Glomerular visceral epithelial cell (primary cell): ENCODE results near the gene GALK1.
"Not testable (repeated sequence)": the region's sequence is repeated elsewhere in the genome, so short reads cannot be mapped to it uniquely, and the experiment has no call there.

Source experiments
- DNase-seq: peaks from one replicate; pipeline ENCODE4 v3.0.0-alpha.2; 2016; ENCODE audit errors: extremely low spot score

GALK1 gene

DNA sequence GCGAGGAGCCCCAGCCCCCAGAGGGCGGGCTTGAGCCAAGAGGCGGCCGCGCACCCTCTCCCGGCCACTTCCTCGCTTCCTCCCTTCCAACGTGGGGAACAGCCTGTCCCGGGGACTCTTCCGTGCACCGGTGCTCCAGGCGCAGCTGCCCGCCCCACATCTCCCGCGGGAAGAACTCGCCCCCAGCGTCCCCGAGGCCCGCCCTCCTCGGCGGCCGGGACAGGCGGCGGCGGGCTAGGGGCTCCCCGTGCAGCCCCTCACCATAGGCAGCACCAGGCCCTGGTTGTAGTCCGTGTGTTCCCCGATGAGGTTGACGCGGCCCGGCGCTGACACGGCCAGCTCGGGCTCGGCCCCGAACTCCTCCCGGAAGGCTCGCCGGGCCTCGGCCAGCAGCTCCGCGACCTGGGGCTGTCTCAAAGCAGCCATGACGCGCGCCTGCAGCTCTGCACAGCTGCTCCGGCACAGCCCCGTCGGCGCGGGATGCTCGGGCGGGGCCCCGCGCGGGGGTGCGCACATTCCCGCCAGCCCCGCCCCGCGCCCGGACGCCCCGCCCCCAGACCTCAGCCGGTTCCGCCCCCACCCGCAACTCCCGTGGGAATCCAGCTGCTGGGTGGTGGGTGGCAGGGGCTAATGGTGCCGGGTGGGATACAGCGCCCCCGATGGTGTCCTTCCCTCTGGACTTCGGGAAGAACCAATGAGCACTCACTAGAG is at the start of gene GALK1:
TSS of gene GALK1 (minus strand) at position 482 of the 711 bp plus-strand sequence. CDS start at position 426, 56 bp downstream.
- peak; percentile 65 for DNase-seq

DNA sequence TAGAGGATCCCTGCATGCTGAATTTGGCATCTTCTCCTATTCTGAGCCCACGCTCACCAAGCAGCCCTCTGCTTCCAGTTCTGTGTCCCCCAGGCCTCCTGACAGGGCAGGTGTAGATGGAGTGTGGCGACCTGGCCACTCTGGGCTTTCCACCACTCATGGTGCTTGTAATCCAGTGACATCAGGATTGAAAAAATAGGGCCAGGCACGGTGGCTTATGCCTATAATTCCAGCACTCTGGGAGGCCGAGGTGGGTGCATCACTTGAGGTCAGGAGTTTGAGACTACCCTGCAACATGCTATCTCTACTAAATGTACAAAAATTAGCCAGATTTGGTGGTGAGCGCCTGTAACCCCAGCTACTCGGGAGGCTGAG is 49.0 kb upstream of the GALK1 start:
- DNase-seq = no peak

DNA sequence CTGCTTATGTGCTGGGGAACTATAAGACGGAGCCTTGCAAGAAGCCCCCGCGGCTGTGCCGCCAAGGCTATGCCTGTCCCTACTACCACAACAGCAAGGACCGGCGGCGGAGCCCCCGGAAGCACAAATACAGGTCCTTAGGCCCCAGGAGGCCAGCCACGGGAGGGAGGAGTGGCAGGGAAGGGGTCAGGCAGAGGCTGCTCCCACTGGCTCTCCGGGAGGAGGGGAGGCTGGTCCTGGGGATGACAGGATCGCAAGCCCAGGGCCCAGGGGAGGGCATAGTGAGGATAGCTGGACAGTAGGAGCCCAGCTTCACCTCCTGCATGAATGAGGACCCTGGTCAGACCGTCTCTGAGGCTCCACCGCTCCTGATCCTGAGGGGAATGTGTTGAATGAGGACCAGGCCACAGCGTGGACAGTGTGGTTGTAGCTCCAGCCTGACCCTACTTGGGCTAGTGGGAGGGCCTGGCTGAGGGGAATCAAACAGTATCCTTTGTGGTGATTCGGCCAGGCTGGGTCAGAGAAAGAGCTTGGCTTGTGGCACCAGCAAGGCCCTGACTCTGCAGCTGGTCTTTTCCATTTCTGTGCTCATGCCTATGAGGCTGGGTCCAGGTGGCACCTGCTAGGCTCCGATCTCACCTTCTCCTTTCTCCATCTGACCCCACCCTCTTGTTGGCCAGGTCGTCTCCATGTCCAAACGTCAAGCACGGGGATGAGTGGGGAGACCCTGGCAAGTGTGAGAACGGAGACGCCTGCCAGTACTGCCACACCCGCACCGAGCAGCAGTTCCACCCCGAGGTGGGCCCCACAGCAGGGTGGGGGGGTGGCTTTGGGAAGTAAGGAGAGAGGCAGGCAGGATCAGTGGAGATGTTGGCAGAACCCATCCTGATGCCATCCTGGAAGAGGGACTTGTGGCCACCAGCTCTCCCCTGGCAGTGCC is 48.4 kb upstream of the GALK1 start:
- DNase-seq = no peak

DNA sequence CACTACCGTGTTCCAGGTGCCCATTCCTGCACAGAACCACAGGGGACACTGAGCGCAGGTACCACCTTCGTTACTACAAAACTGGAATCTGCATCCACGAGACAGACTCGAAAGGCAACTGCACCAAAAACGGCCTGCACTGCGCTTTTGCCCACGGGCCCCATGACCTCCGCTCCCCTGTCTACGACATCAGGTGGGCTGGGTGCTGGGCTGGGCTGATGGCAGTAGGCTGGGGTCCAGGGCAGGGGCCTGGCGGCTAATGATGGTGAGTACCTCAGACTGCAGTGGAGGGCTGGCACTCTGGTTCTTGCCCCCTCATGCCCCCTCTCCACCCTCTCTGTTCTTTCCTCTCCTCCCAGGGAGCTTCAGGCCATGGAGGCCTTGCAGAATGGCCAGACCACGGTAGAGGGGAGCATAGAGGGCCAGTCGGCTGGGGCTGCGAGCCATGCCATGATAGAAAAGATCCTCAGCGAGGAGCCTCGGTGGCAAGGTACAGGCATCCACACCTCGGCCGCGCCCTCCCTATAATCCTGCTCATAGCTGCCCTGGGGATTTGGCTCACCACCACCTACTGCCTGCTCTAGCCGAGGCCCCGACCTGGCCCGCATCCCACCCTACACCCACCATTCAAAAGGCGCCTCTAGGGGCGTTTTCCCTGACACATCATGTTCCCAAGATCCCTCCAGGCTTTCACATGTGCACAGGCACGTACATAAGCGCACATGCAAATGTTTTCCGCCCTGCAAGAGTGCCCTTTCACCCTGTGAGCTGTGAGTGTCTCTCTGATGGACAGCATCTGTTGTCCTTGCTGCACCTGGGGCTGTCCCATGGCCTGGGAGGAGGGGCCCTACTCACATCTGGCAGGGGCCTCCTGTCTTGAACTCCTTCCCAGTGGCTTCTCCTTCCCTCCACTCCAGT is 47.4 kb upstream of the GALK1 start:
- no peak for DNase-seq

DNA sequence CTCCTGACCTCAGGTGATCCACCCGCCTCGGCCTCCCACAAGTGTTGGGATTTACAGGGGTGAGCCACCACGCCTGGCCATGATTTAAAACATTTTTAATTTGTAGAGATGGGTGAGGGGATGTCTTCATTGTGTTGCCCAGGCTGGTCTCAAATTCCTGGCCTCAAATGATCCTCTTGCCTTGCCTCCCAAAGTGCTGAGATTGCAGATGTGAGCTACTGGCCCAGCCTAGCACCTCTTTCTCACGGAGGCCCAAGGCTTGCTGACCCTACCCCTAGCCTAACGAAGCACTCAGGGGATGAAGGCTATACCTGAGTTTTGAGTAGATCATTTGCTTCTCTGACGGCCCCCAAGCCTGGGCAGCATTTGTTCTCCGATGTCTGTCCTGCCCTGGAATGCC is 46.2 kb upstream of the GALK1 start:
- DNase-seq = no peak

DNA sequence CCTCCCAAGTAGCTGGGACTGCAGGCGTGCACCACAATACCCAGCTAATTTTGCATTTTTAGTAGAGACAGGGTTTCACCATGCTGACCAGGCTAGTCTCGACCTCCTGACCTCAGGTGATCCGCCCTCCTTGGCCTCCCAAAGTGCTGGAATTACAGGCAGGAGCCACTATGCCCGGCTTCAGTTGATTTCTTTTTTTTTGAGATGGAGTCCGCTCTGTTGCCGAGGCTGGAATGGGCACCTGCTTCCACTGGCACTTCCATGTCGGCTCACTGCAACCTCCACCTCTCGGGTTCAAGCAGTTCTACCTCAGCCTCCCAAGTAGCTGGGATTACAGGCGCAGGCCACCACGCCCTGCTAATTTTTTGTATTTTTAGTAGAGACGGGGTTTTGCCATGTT is 45.8 kb upstream of the GALK1 start:
- DNase-seq = not testable (repeated sequence)

DNA sequence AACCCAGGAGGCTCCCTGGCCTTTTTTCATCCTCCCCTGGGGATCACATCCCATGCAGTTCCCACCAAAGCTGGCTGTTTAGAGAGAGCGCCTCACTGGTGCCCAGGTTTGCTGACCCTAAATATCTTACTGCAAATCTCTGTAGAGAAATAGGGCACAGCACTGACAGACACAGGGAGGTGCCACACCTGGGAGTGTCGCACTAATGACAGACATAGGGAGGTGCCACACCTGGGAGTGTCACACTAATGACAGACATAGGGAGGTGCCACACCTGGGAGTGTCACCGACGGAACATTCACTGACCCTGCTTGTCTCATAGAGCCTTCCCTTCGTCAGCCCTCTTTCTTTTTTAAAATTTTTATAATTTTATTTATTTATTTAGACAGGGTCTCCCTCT is 45.2 kb upstream of the GALK1 start:
- no peak for DNase-seq

DNA sequence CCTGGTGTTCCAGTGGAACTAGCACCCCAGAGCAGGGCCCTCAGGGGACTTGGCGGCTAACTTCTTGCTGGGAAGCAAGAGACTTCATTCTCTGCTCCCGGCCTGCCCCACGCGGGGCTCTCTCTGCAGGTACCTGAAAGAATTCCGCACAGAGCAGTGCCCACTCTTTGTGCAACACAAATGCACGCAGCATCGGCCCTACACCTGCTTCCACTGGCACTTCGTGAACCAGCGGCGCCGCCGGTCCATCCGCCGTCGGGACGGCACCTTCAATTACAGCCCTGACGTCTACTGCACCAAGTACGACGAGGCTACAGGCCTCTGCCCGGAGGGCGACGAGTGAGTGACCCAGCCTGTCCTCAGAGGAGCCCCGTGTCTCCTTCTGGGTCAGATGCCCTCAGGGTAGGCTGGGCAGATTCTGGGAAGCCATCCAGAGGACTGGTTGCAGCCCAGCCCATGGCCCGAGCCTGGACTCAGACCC is 44.7 kb upstream of the GALK1 start:
- no peak for DNase-seq

DNA sequence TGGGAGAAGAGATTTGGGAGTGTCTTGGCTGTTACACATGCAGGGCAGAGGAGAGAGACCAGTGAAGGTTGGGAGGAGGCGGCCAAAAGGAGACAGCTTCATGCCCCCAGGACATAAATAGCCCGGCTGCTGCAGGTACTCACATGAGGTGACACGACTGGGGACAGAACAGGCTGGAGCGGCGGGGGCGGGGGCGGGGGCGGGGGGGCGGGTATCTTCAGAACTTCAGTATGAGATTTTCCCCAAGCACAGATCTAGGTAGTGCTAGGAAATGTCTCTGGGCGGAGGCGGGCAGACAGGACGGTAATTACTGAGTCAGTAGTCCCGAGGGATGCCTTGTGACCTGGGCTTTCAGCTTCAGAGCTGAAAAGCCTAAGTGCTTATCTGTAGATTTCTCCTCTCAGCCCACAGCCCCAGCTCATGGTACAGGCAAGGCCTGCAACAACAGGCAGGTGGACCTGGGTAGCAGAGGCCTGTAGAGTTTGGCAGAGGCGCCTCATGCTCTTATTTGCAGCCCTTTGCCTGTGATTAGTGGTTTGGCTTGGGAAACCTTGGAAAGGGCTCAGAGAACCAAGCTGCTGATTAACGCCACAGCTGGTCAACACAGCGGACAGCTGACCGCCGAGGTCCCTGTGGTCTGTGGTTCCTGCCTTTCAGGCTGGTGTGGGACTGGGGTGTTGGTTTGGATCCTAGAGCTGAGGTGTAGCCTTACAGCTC is 44.1 kb upstream of the GALK1 start:
- DNase-seq = peak; percentile 32

DNA sequence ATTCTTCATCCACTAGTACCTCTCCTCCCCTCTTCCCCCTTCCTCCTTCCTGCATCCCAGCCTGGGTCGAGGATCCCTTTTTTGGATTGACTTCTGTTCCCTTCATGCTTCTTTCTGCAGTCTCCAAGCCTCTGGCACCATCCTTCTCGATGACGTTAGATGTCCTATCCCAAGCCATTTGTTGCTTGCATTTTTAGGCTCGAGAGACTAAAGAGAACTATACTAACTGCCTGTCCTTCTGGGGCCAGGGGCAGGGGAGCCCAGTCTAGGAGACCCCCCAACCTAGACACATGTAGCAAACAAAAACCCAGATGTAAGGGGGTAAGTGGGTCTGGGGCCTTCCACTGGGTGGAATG is 43.5 kb upstream of the GALK1 start:
- no peak for DNase-seq

DNA sequence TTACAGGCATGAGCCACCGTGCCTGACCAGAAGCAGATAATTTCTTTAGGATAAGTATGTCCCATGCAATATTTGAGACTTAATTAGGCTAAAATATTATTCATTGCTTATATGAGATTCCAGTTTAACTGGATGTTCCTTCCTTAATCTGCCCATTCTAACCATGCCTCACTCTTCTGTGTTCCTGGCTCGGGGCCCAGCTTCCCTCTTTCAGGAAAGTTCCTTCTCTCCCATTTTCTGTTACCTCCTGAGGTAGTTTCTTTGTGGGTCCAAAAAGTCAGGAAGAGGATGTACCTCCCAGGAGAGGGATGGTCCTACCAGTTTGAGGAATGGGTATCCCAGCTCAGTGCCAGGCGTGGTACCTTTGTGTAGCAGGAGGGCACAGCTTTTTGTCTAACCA is 42.9 kb upstream of the GALK1 start:
- DNase-seq = no peak

DNA sequence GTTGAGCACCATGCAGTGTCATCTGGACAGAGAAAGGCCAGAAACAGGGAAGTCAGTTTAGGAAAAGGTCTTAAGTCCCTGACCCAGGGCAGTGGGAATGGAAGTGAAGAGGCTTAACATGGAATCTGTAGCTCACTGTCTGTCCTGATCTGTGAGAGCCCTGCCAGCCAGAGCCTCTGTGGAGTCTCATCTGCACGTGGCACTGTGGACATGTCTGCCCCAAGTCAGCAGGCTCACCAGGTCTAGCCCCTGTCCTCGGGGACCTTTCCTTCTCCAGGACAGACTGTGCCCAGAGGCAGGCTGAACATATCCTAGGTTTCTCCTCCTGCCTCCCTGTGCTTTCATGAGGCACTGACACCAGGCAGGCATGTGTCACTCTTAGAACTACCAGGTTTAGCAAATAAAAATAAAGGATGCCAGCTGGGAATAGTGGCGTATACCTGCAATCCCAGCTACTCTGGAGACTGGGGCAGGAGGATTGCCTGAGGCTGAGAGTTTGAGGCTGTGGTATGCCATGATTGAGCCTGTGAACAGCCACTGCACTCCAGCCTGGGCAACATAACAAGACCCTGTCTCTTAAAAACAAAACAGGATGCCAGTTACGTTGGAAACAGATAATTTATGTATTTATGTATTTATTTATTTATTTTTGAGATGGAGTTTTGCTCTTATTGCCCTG is 42.0 kb upstream of the GALK1 start:
- DNase-seq = no peak

DNA sequence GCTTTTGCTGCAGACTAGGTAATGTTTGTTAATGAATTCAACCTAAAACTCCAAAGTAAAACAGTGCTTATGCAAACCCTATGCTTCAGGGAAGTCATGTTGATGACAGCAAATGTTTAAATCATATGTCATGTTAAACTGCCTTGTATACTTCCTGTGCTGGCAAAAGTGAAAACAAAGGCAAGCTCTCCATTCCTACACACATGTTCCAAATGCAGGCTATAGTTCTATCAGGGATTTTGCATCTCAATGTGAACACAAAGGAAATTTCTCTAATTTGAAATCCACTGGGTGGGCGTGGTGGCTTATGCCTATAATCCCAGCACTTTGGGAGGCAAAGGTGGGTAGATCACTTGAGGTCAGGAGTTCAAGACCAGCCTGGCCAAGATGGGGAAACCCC is 38.9 kb upstream of the GALK1 start:
- DNase-seq = no peak

DNA sequence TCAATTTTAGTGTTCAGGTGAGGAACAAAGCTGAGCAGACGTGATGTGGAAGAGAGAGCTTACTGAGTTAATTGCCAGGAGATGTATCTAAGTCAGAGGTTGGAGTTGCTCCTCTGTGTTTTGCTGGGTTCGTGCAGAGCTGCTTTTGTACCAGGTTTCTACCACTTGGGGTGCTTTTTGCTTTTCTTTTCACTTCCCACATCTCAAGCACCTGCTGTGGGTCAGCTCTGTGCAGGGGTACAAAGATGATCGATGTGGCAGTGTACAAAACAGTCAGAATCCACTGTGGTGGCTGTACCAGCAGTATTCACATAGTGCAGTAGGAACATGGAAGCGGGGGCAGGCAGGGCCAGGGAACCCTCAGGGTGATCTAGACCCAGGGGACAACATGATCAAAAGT is 34.4 kb upstream of the GALK1 start:
- DNase-seq = no peak

DNA sequence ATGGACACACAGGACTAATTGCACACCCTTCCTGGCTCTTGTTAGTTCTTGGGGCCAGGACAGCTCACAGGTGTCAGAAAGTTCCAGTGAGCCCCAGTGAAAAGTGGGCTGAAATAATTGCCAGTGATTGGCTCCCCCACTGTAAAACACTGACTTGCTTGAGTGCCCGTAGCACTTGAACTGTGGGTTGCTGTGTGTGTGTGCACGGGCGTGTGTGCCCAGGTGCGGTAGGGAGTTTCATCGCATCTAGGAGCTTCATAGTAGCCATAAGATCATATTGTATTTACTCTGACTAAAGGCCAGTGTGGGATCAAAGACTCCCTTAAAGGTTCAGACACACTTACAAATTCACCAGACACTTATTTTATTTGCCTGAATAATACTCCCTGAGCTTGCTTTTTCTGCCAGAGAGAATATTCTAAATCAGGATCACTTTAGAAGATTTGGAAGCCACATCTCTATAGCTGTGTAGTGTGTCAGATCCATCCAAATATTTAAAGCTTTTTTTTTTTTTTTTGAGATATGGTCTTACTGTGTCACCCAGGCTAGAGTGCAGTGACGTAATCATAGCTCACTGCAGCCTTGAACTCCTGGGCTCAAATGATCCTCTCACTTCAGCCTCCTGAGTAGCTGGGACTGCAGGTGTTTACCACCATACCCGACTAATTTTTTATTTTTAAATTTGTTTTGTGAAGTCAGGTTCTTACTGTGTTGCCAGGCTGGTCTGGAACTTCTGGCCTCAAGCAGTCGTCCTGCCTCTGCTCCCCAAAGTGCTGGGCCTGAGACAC is 31.0 kb upstream of the GALK1 start:
- DNase-seq = no peak

DNA sequence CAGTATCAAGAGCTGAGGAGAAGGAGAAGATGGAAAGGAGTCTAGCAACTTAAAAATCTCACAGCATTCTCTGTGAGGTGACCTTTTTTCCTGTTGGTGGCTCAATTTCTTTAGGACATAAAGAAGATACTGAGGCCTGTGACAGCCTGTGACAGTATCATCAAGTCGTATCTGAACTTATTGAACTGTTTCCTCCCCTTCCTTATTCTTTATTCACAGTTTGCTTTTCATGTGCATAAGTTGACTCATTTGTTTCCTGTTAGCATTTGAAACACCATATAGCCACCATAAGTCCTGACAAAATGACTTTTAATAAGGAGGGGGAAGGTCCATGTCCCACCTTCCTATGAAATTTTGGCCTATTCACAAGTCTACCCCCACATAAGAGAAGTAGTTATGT is 28.5 kb upstream of the GALK1 start:
- DNase-seq = no peak

DNA sequence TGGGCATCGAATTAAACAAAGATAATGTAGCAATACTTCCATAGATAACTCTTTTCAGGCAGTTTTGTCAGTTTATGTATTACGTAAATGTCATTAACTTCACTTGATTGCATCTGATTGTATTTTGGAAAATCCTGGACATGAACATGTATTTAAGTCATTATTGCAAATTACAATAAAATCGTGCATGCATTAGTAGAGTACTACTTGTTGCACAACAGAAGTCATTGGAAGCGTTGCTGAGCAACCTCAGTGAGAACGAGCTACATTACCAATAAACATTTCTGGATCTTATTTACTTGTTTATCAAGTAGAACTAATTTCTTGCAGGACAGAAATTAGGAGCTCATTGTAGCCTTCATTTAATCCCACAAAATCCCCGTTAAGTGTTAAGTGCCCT is 26.3 kb upstream of the GALK1 start:
- DNase-seq = no peak

DNA sequence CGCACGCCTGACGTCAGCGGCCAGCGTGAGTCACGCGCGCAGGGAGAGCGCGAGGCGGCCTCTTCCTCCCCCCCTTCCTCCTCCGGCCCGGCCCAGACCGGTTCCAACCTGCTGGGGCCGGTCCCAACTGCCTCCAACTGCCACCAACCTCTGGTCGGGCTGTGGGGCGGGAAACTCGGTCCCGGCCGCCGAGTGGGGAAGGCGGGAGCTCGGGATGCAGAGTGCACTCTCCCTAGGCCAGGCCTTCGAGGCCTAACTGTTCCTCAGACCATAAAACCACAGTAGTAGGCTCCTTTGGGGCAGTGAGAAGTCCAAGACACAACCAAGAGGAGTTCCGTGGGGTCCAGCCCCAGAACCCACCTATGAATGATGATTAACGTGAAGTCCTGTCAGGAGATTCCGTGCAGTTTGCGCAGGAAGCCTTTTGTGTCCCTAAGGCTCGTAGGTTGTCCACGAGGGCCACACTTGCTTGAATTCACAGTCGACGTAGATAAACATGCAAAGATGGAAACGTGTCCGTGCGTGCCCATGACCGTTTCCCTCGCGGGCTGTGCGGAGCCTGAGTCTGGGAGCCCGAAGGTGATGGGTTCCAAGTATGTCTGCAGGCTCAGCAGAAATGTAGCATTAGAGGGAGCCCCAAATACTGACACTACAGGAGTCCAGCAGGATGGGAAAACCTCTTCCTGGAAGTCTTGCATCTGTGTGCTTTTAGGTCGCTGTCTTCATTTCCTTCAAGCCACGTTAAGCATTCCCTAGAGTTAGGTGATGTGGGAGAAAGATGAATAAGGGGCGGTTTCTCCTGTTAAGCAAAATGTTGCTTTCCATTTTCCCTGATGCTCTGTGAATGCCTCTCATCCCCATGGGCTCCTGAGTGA is 20.3 kb upstream of the GALK1 start:
- DNase-seq = peak; percentile 95

DNA sequence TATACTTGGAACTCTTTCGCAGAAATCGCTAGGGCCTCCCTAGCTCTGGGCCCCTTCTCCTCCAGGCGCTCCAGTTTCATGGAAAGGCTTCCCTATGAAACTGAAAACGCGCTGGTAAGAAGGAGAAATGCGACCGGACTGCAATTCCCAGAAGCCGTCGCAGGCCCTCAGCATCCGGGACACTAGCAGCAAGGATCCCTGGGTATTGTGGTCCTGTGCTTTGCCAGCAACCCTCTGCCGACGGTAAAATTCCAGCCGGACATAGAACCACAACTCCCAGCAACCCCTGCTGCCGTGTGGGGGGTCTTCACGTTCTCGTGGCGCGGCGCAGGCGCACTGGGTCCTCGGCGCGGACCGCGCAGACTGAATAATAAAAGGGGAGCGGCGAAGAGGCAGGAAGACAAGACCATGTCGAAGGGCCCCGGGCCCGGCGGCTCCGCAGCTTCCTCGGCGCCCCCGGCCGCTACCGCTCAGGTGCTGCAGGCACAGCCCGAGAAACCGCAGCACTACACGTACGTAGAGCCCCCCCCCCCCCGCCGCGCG is 19.6 kb upstream of the GALK1 start, which contains the start of gene UNK:
TSS of gene UNK (plus strand) at position 334 of the 543 bp plus-strand sequence. CDS start at position 409, 75 bp downstream.
- peak; percentile 100 for DNase-seq
